Skeletal muscle satellite cell (primary cell): Measurements from ENCODE around the gene COX4I2.
"Not testable (repeated sequence)": the region's sequence is repeated elsewhere in the genome, so short reads cannot be mapped to it uniquely, and the experiment has no call there.

Experiments
- H3K27me3 ChIP-seq: 2 replicates; pipeline ENCODE4 v1.7.0; 2013; ENCODE audit warnings: low read length; ENCODE audit not compliant: control insufficient read depth, insufficient read depth
- H3K36me3 ChIP-seq: 2 replicates; pipeline ENCODE4 v1.7.0; 2013; ENCODE audit warnings: mild to moderate bottlenecking, control low read depth, low read length; ENCODE audit not compliant: insufficient read depth
- H3K4me1 ChIP-seq: 2 replicates; pipeline ENCODE4 v1.7.0; 2013; ENCODE audit warnings: low read length; ENCODE audit not compliant: control insufficient read depth, insufficient read depth
- H3K4me2 ChIP-seq: 2 replicates; pipeline ENCODE4 v1.7.0; 2013; ENCODE audit warnings: mild to moderate bottlenecking, low read length
- H3K4me3 ChIP-seq: 2 replicates; pipeline ENCODE4 v1.7.0; 2013; ENCODE audit warnings: low read length
- H3K9ac ChIP-seq: 2 replicates; pipeline ENCODE4 v1.7.0; 2013; ENCODE audit warnings: mild to moderate bottlenecking, low read depth, low read length, moderate library complexity
- H3K9me3 ChIP-seq: replicated peaks from 2 replicates; pipeline ENCODE4 v1.7.0; 2013; ENCODE audit warnings: mild to moderate bottlenecking, control low read depth, low read length

The COX4I2 gene

DNA sequence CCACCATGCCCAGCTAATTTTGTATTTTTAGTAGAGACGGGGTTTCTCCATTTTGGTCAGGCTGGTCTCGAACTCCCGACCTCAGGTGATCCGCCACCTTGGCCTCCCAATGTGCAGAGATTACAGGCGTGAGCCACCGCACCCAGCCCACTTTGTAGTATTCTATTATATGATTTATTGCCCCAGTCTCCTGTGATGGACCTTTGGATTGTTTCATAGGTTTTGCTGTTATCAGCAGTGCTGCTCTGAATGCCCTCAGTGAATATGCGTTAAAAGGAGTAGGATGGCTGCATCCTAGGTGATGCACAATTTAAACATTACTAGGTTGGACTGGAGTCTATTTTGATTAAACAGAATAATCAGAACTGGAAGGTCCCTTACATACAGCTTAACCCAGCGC is 22.3 kb upstream of the COX4I2 start:
- no peak overlapping the region for H3K4me2 ChIP-seq
- no peaks in the 10 kb centered on the region for H3K9me3 ChIP-seq
- H3K4me3 ChIP-seq = no peak overlapping the region
- no peak overlapping the region for H3K9ac ChIP-seq
- no peaks in the 10 kb centered on the region for H3K36me3 ChIP-seq
- H3K4me1 ChIP-seq = peaks cover 10% of the 10 kb centered on the region
- no peaks in the 10 kb centered on the region for H3K27me3 ChIP-seq

DNA sequence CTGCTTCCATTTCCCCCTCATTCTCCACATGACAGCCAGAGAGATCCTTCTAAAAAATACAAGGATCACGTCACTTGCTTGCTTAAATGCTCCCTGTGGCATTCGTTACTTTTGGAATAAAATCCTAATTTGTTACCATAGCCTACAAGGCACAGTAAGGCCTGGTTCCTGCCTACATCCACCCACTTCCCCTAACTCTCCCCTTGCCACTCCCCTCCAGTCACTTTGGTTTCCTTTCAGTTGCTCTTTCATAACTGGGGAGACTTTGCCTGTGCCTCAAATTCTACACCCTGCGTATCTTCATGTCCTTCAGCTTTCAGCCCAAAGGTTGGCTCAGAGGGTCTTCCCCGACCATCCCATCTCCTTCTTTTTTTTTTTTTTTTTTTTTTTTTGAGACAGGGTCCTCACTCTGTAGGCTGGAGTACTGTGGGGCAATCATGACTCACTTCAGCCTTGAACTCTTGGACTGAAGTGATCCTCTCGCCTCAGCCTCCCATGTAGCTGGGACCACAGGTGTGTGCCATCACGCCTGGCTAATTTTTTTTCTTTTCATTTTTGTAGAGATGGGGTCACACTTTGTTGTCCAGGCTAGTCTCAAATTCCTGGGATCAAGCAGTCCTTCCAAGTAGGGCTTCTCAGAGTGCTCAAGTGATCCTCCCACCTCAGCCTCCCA is 20.1 kb upstream of the COX4I2 start:
- Histone ChIP-seq H3K9me3 (no peaks in the 10 kb centered on the region), H3K27me3 (no peaks in the 10 kb centered on the region), H3K4me1 (peaks cover 2% of the 10 kb centered on the region), H3K9ac (no peak overlapping the region), H3K36me3 (no peaks in the 10 kb centered on the region), H3K4me2 (no peak overlapping the region), H3K4me3 (no peak overlapping the region)

DNA sequence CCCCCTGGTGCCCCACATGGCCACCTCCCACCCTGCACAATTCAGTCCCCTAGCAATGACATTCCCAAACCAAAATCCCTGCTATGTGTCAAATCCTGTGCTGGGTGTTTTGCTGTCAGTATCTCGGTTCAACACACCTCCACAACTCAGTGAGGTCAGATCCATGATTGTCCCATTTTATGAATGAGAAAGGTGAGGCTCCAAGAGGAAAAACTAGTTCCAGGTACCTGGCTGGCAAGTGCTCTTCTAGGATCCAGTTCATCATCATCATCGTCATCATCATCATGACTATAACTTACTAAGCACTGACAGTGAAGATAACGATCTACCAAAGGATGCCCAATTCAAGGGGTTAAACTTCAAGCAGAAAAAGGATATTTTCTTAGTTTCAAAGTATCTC is 17.5 kb upstream of the COX4I2 start:
- Histone ChIP-seq H3K9ac (no peak overlapping the region), H3K4me3 (no peak overlapping the region), H3K4me1 (no peaks in the 10 kb centered on the region), H3K9me3 (no peaks in the 10 kb centered on the region), H3K36me3 (no peaks in the 10 kb centered on the region), H3K27me3 (no peaks in the 10 kb centered on the region), H3K4me2 (no peak overlapping the region)

DNA sequence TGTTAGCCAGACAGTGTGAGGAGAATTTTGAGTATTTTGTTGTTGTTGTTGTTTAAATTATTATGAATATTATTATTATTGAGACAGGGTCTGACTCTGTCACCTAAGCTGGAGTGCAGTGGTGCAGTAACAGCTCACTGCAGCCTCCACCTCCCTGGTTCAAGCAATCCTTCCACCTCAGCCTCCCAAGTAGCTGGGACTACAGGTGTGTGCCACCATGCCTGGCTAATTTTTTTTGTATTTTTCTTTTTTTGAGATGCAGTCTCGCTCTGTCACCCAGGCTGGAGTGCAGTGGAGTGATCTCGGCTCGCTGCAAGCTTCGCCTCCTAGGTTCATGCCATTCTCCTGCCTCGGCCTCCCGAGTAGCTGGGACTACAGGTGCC is 14.6 kb upstream of the COX4I2 start:
- H3K4me2 ChIP-seq, H3K9ac ChIP-seq, H3K36me3 ChIP-seq, H3K4me3 ChIP-seq, H3K27me3 ChIP-seq, H3K9me3 ChIP-seq, H3K4me1 ChIP-seq: not testable (repeated sequence)

DNA sequence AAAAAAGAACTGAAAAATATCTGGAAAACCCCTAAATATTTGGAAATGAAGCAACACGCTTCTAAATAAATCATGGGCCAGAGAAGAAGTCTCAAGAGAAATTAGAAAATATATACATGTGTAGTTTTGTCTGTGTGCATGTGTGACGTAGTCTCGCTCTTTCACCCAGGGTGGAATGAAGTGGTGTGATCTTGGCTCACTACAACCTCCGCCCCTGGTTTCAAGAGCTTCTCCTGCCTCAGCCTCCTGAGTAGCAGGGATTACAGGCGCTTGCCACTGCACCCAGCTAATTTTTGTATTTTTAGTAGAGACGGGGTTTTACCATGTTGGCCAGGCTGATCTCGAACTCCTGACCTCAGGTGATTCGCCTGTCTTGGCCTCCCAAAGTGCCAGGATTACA is 11.2 kb upstream of the COX4I2 start:
- not testable (repeated sequence) for H3K4me1 ChIP-seq, H3K4me3 ChIP-seq, H3K36me3 ChIP-seq, H3K9me3 ChIP-seq, H3K27me3 ChIP-seq, H3K9ac ChIP-seq, H3K4me2 ChIP-seq

DNA sequence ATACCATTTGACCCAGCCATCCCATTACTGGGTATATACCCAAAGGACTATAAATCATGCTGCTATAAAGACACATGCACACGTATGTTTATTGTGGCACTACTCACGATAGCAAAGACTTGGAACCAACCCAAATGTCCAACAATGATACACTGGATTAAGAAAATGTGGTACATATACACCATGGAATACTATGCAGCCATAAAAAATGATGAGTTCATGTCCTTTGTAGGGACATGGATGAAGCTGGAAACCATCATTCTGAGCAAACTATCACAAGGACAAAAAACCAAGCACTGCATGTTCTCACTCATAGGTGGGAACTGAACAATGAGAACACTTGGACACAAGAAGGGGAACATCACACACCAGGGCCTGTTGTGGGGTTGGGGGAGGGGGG is 9.7 kb upstream of the COX4I2 start:
- not testable (repeated sequence) for H3K4me3 ChIP-seq, H3K9ac ChIP-seq, H3K4me2 ChIP-seq, H3K9me3 ChIP-seq, H3K4me1 ChIP-seq, H3K36me3 ChIP-seq, H3K27me3 ChIP-seq

DNA sequence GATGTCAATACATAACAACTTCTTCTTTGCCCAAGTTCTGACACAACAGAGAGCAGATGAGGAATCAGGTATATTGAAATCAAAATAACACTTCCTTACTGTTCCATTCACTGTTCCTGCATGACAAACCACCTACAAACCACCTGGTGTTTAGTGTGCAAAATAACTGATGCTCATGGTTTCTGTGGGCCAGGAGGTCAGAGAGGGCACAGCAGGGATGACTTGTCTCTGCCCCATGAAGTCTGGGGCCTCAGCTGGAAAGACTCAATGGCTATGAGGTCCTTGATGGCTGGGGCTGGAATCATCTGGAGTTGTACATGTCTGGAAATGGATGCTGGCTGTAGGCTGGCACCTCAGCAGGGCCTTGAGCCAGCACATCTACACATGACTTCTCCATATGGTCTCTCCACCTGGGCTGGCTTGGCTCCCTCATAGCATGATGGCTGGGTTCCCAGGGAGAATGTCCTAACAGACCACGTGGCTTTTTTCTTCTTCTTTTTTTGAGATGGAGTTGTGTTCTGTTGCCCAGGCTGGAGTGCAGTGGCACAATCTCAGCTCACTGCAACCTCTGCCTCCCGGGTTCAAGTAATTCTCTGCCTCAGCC is 7.4 kb upstream of the COX4I2 start:
- no peaks in the 10 kb centered on the region for H3K4me1 ChIP-seq
- H3K27me3 ChIP-seq = no peaks in the 10 kb centered on the region
- no peak overlapping the region for H3K4me2 ChIP-seq
- no peaks in the 10 kb centered on the region for H3K9me3 ChIP-seq
- H3K36me3 ChIP-seq = no peaks in the 10 kb centered on the region
- H3K9ac ChIP-seq = no peak overlapping the region
- H3K4me3 ChIP-seq = no peak overlapping the region

DNA sequence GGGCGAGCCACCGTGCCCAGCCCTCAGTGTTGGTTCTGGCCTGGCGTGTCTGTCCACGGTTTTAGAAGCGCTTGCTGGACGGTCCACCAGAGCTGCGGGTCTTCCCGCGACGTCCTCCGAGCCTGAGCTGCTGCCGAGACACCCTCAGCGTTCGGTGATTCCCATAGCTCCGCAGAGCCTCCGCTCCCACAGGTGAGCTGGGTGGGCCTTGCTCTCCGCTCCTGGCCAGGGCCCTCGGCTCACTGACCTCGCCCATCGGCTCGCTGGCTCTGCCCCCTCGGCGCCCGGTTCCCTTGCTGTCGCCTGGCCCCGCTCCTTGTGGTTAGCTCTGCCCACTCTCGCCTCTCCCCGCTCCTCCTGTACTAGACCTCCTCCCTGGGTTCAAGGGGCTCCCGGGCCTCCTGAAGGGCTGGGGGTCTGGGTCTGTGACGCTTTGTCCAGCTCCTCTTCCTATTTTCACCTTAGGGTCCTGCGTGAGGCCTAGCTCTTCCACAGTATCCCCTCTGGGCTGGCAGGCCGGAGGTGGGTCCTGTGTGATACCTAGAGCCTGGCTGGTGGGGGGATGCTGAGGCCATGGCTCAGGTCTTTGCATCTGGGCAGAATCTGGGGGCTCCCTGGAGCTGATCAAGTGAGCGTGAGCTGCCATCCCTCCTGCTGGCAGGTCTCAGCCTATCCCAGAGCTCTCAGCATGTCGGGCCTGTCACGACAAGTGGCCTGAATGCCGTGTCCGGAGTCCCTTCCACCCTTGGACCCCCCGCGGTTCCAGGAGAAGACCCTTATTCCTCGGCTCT is 5.0 kb upstream of the COX4I2 start:
- H3K9me3 ChIP-seq = no peaks in the 10 kb centered on the region
- H3K36me3 ChIP-seq = no peaks in the 10 kb centered on the region
- no peak overlapping the region for H3K4me2 ChIP-seq
- H3K27me3 ChIP-seq = no peaks in the 10 kb centered on the region
- H3K9ac ChIP-seq = no peak overlapping the region
- H3K4me3 ChIP-seq = no peak overlapping the region
- H3K4me1 ChIP-seq = no peaks in the 10 kb centered on the region

DNA sequence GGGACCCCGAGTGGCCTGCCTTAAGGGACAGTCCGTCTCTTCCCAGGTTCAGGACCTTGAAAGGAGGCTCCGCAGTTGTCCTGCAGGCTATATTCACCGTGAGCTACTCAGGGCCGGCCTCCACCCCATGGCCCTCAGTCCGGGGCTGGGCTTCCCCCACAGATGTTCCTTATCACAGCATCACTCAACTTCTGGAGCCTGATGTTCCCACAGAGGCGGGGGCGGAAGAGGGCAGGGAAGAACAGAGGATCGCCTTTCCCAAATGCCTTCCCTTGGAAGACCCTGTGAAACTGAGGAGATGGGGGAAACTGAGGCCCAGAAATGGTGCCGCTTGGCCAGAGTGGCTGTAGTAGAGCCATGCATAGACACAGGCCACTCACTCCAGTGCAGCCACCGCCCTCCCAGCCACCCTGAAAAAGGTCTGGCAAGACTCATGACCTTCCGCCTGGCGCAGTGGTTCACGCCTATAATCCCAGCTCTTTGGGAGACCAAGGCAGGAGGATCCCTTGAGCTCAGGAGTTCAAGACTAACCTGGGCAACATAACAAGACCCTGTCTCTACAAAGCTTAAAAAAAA is 4.3 kb upstream of the COX4I2 start:
- Histone ChIP-seq H3K9ac (no peak overlapping the region), H3K4me2 (no peak overlapping the region), H3K36me3 (no peaks in the 10 kb centered on the region), H3K4me1 (no peaks in the 10 kb centered on the region), H3K9me3 (no peaks in the 10 kb centered on the region), H3K4me3 (no peak overlapping the region), H3K27me3 (no peaks in the 10 kb centered on the region)

DNA sequence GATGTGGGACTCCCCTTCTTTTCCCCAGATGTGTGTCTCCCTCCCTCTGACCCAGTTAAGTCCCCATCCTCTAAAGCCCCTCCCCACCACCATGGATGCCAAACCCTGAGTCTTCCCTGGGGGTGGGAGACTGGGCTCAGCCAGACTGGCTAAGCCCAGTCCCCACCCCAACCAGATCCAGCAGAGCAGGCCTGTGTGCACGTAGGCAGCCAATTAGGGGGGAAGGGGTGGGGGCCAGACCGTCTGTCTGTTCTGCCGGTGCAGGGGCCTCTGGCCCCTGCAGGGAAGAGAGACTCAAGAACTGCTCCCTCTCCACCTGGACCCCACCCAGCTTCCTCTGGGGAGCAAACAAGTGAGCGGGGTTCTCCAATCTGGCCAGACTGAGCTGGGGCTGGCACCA is 605 bp downstream of the COX4I2 start:
- Histone ChIP-seq H3K4me3 (no peak overlapping the region), H3K36me3 (no peaks in the 10 kb centered on the region), H3K9ac (no peak overlapping the region), H3K4me1 (no peaks in the 10 kb centered on the region), H3K4me2 (no peak overlapping the region), H3K27me3 (peaks cover 11% of the 10 kb centered on the region), H3K9me3 (no peaks in the 10 kb centered on the region)

DNA sequence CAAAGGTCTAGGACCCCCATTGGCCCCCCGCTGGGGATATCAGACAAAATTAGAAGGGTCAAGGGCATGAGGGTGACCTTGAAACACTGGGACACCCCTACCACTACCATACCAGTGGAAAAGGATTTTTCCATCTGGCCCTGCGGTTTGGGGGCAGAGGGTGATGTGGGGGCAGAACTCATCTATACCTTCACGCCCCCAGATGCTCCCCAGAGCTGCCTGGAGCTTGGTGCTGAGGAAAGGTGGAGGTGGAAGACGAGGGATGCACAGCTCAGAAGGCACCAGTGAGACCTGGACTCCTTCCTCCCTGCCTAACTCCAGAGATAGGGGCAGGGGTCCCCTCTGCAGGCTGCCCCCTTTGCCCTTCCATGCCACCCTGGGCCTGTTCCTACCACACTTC is 1.1 kb downstream of the COX4I2 start:
- H3K4me2 ChIP-seq = no peak overlapping the region
- H3K36me3 ChIP-seq = no peaks in the 10 kb centered on the region
- no peak overlapping the region for H3K9ac ChIP-seq
- H3K27me3 ChIP-seq = peaks cover 11% of the 10 kb centered on the region
- no peak overlapping the region for H3K4me3 ChIP-seq
- H3K4me1 ChIP-seq = no peaks in the 10 kb centered on the region
- no peaks in the 10 kb centered on the region for H3K9me3 ChIP-seq
